ENCODE measurements around the gene ASIC3. TPM values are rescaled to one million over a fixed set of nuclear protein-coding genes. Genes with fewer than 3 reads are reported as not detected.

The ASIC3 gene
- total and polyA plus RNA-seq, 2 of the 8 experiments (the other 6 are each of a cell fraction or from before 2014, with no cell fraction given): 1.6 to 1.9 TPM

DNA sequence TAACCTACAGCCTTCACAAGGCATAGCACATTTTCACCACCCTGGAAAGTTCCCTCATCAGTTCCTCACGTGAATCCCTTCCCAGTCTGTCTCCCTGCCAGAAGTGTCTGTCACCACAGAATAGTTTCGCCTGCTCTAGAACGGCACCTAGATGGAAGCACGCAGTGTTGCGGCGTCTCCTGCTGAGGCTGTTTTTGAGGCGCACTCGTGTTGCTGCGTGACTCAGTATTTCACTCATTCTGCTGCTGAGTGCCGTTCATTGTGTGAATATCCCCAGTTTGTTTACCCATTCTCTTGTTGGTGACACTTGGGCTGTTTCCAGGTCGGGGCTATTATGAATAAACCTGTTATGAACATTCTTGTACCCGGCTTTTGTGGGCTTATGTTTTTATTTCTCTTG lies 44.8 kb upstream of the ASIC3 start (continued):
- TF ChIP-seq GABPA (IDR thresholded peaks at IDR 0.05; ENCODE audit: borderline replicate concordance, insufficient read depth, low read length) (no peak), TCF12 (IDR thresholded peaks at IDR 0.05; ENCODE audit: low read depth, low read length) (no peak), SIX5 (IDR thresholded peaks at IDR 0.05; ENCODE audit: low read depth, low read length) (no peak)
- TF ChIP-seq, protein P1, sequence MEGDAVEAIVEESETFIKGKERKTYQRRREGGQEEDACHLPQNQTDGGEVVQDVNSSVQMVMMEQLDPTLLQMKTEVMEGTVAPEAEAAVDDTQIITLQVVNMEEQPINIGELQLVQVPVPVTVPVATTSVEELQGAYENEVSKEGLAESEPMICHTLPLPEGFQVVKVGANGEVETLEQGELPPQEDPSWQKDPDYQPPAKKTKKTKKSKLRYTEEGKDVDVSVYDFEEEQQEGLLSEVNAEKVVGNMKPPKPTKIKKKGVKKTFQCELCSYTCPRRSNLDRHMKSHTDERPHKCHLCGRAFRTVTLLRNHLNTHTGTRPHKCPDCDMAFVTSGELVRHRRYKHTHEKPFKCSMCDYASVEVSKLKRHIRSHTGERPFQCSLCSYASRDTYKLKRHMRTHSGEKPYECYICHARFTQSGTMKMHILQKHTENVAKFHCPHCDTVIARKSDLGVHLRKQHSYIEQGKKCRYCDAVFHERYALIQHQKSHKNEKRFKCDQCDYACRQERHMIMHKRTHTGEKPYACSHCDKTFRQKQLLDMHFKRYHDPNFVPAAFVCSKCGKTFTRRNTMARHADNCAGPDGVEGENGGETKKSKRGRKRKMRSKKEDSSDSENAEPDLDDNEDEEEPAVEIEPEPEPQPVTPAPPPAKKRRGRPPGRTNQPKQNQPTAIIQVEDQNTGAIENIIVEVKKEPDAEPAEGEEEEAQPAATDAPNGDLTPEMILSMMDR (IDR thresholded peaks at IDR 0.05; ENCODE audit: control extremely low read depth in 1 of 3, insufficient read depth in 1 of 3, low read depth in 1 of 3, low read length in 3 of 3): no peak
